ENCODE results near the gene SLA2. TPM values are rescaled to one million over a fixed set of nuclear protein-coding genes. Genes with fewer than 3 reads are reported as not detected.

SLA2 gene
- total and polyA plus RNA-seq, 12 donors: 0.12 to 1.1 (median 0.46) TPM

DNA sequence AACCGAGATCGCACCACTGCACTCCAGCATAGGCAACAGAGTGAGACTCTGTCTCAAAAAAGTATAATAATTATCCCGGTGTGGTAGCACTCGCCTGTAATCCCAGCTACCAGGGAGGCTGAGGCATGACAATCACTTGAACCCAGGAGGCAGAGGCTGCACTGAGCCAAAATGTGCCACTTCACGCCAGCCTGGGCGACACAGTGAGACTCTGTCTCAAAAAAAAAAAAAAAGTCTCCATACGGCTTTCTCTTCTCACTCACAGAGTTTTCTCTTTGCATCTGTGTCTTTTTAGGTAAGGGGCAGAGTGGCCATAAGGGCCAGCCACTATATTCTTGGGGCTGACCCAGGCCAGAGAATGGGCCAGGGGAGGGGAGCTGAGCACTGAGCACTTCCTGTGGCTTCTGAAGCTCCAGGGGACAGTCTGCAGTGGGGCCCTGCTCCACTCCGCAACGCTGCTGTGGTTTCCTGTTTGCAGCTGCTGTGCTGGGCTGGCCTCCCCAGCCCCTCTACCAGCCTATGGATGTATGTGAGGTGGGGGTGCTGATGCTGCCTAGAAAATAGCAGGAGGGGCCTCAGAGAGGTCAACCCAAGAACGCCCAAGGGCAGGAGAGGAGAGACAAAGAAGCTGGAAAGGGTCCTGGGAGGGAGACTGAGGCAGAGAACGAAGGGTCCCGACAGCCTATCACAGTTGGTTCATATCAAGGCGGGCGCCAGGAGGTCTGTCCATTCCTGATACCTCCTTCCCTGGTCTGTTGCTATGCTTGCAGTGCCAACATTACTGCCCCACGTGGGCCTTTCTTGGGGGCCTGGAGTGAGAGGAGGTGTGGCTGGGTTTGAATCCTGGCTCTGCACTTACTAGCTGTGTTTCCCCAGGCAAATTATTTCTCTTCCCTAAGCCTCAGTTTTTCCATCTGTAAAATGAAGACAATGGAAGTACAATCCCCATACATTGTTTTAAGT is 16.0 kb downstream of the SLA2 start:
- TF ChIP-seq CTCF (IDR thresholded peaks at IDR 0.05) (no peak), POLR2A (IDR thresholded peaks at IDR 0.05) (no peak)
- no peak for DNase-seq

GRCh38 chr20:36628076-36628475 is 17.9 kb downstream of the SLA2 start:
- no peaks in the 10 kb centered on the region for H3K27me3 ChIP-seq
- no peak for DNase-seq
- H3K4me1 ChIP-seq (replicated peaks in 1 of 2): no peaks in the 10 kb centered on the region
- H3K9me3 ChIP-seq (replicated peaks in 1 of 3): no peaks in the 10 kb centered on the region
- intact Hi-C loops (cut with DNase I): no loop called here
- 89 to 94% (median 89%) methylated on average over 7 of the region's 7 CpGs for WGBS, 4 donors
- no peak overlapping the region for H3K27ac ChIP-seq
- no peaks in the 10 kb centered on the region for H3K36me3 ChIP-seq (replicated peaks in 1 of 2)
- H3K4me3 ChIP-seq: no peak overlapping the region
- TF ChIP-seq CTCF (IDR thresholded peaks at IDR 0.05) (no peak), POLR2A (IDR thresholded peaks at IDR 0.05) (no peak)

More for the DNA sequence above, 16.0 kb downstream of the SLA2 start:
- Histone ChIP-seq H3K36me3 (replicated peaks in 1 of 2) (no peaks in the 10 kb centered on the region), H3K4me3 (no peak overlapping the region), H3K27me3 (no peaks in the 10 kb centered on the region), H3K27ac (no peak overlapping the region), H3K9me3 (replicated peaks in 1 of 3) (no peaks in the 10 kb centered on the region), H3K4me1 (replicated peaks in 1 of 2) (no peaks in the 10 kb centered on the region)
- intact Hi-C loops (cut with DNase I): no loop called here
- WGBS, 4 donors: 76 to 84% (median 78%) methylated on average over 14 to 15 of the region's 15 CpGs

- DNase-seq: no peak
- H3K36me3 ChIP-seq (replicated peaks in 1 of 2): no peaks in the 10 kb centered on the region
- 83 to 95% (median 84%) methylated on average over 2 of the region's 2 CpGs for WGBS, 4 donors
- TF ChIP-seq POLR2A (IDR thresholded peaks at IDR 0.05): no peak
- TF ChIP-seq CTCF (IDR thresholded peaks at IDR 0.05): no peak
- no peaks in the 10 kb centered on the region for H3K27me3 ChIP-seq
- H3K9me3 ChIP-seq (replicated peaks in 1 of 3): no peaks in the 10 kb centered on the region
- H3K4me3 ChIP-seq: no peak overlapping the region
- no peaks in the 10 kb centered on the region for H3K4me1 ChIP-seq (replicated peaks in 1 of 2)
- intact Hi-C loops (cut with DNase I): no loop called here
- no peak overlapping the region for H3K27ac ChIP-seq
Measured at GRCh38 chr20:36624944-36625324, 21.1 kb downstream of the SLA2 start.

DNA sequence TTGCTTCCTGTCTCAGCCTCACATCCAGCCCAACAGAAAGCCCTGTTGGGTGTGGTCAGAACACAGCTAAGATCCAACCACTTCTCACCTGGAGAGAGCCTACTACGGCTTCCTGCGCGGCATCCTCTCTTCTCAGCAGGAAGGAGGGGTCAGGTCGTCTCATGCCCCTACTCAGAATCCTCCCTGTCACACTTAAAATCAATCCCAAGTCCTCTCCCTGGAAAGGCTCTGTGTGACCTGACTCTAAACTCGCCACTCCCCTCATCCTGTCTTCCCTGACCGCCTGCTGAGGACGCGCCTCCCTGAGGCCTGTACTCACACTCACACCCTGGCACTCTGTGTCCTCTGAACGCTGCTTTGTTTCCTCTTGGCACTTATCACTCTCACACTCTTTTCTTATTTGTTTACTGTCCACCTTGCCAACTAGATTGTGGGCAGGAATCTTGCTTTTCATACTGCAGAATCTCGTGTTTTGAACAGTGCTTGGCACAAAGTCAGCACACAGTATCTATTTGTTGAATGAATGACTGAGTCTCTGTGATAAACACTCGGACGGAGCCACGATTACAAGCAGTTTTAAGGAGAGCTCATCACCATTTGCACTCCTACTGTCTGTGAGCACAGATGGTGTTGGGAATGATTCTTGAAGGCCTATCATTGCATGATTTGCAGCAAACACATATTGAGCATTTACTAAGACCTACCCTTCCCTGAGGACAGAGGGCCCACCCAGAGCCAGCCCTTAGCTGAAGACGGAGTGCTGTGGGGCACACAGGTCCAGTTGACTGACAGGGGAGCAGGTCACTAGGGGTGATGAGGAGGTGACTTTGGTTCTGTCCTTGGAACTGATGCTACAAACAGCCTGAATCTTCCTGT is 21.7 kb downstream of the SLA2 start:
- WGBS, 4 donors: 65 to 80% (median 72%) methylated on average over 13 to 14 of the region's 14 CpGs
- DNase-seq: no peak
- Histone ChIP-seq H3K4me3 (no peak overlapping the region), H3K4me1 (replicated peaks in 1 of 2) (no peaks in the 10 kb centered on the region), H3K27ac (no peak overlapping the region), H3K9me3 (replicated peaks in 1 of 3) (no peaks in the 10 kb centered on the region), H3K36me3 (replicated peaks in 1 of 2) (no peaks in the 10 kb centered on the region), H3K27me3 (no peaks in the 10 kb centered on the region)
- TF ChIP-seq CTCF (IDR thresholded peaks at IDR 0.05) (no peak), POLR2A (IDR thresholded peaks at IDR 0.05) (no peak)
- intact Hi-C loops (cut with DNase I): no loop called here

All from adrenal gland (tissue), 12 donors.